ENCODE results near the gene TMEM109.

Gene TMEM109

GRCh38 chr11:60926500-60926899, 12.5 kb downstream of the TMEM109 start:
- no peak for TF ChIP-seq CTCF (IDR thresholded peaks at IDR 0.05)

GRCh38 chr11:60927061-60927592, 13.2 kb downstream of the TMEM109 start:
- no peak for TF ChIP-seq CTCF (IDR thresholded peaks at IDR 0.05)

- TF ChIP-seq CTCF (IDR thresholded peaks at IDR 0.05), result no peak
Observed at GRCh38 chr11:60927600-60927999, 13.6 kb downstream of the TMEM109 start.

GRCh38 chr11:60928563-60929001, 14.6 kb downstream of the TMEM109 start:
- TF ChIP-seq CTCF (IDR thresholded peaks at IDR 0.05), result no peak

- TF ChIP-seq CTCF (IDR thresholded peaks at IDR 0.05), result no peak
Observed at GRCh38 chr11:60929764-60930163, 15.8 kb downstream of the TMEM109 start.

- no peak for TF ChIP-seq CTCF (IDR thresholded peaks at IDR 0.05)
Observed at GRCh38 chr11:60930394-60930793, 16.4 kb downstream of the TMEM109 start.

GRCh38 chr11:60931917-60932316, 18.0 kb downstream of the TMEM109 start:
- no peak for TF ChIP-seq CTCF (IDR thresholded peaks at IDR 0.05)

Data from LNCAP (cell line).